HepG2 (cell line): ENCODE measurements around the gene NADK2.

ENCODE experiments used
- BCLAF1 ChIP-seq: fragments of 450-650 bp; IDR thresholded peaks from 2 replicates; pipeline ENCODE4 v1.6.1; 2017; ENCODE audit warnings: mild to moderate bottlenecking
- HINFP ChIP-seq: sonication (generic); formaldehyde crosslinking; IDR thresholded peaks from 2 replicates; pipeline ENCODE4 v1.4.0; 2020; ENCODE audit warnings: low read depth, mild to moderate bottlenecking, missing genetic modification reagents
- MEIS1 ChIP-seq: sonication (generic); formaldehyde crosslinking; IDR thresholded peaks from 2 replicates; pipeline ENCODE4 v1.9.0; 2021; ENCODE audit warnings: mild to moderate bottlenecking, missing genetic modification reagents, moderate library complexity, borderline replicate concordance
- RFXANK ChIP-seq: IDR thresholded peaks from 2 replicates; pipeline ENCODE4 v1.6.1; 2016
- RNF2 ChIP-seq: fragments of 450-650 bp; conservative IDR thresholded peaks from 2 replicates; pipeline ENCODE4 v1.6.1; 2016; ENCODE audit warnings: low read depth
- SIN3A ChIP-seq: IDR thresholded peaks from 2 replicates; pipeline ENCODE4 v1.6.1; 2011; ENCODE audit warnings: low read depth, mild to moderate bottlenecking, control low read depth, low read length, borderline replicate concordance
- SKI ChIP-seq: fragments of 450-650 bp; IDR thresholded peaks from one replicate; pipeline ENCODE4 v1.6.1; 2018; ENCODE audit warnings: mild to moderate bottlenecking; ENCODE audit not compliant: partially characterized antibody
- ZBTB7A ChIP-seq: sonication (generic); formaldehyde crosslinking; IDR thresholded peaks from 2 replicates; pipeline ENCODE4 v1.8.0; 2022; ENCODE audit warnings: mild to moderate bottlenecking, missing genetic modification reagents
- ZNF432 ChIP-seq: sonication (generic); formaldehyde crosslinking; IDR thresholded peaks from 2 replicates; pipeline ENCODE4 v1.5.0; 2020; ENCODE audit warnings: missing genetic modification reagents, mild to moderate bottlenecking, borderline replicate concordance
- ZNF577 ChIP-seq: sonication (generic); formaldehyde crosslinking; IDR thresholded peaks from 2 replicates; pipeline ENCODE4 v1.4.0; 2020; ENCODE audit warnings: mild to moderate bottlenecking, low read depth, missing genetic modification reagents, borderline replicate concordance
- ZNF879 ChIP-seq: sonication (generic); formaldehyde crosslinking; IDR thresholded peaks from 2 replicates; pipeline ENCODE4 v1.8.1; 2023; ENCODE audit warnings: missing genetic modification reagents

- TF ChIP-seq ZNF577 (no peak), SKI (no peak), BCLAF1 (no peak), HINFP (CRISPR knock-in tag) (no peak), RFXANK (no peak), MEIS1 (CRISPR knock-in tag) (no peak), ZBTB7A (no peak), ZNF432 (CRISPR knock-in tag) (no peak), ZNF879 (CRISPR knock-in tag) (no peak), SIN3A (no peak), RNF2 (no peak)
These were observed 48.0 kb downstream of the NADK2 start for GRCh38 chr5:36193746-36194145.
